Skin of body (tissue), 2 donors: ENCODE measurements around the gene CD4. TPM values are rescaled to one million over a fixed set of nuclear protein-coding genes. Genes with fewer than 3 reads are reported as not detected.

Source experiments
- DNase-seq: peaks from one replicate; lab custom pipeline; 2025; lab: John Stamatoyannopoulos, UW
- total RNA-seq: library from RNA; depleted of rRNA; stranded (reverse); fragments of >200 nt; gene quantifications from one replicate; pipeline ENCODE4 v1.2.3, GENCODE V29; 2014

Gene CD4
- total RNA-seq, 1 donor from 2014 or later = 9.7 TPM

DNA sequence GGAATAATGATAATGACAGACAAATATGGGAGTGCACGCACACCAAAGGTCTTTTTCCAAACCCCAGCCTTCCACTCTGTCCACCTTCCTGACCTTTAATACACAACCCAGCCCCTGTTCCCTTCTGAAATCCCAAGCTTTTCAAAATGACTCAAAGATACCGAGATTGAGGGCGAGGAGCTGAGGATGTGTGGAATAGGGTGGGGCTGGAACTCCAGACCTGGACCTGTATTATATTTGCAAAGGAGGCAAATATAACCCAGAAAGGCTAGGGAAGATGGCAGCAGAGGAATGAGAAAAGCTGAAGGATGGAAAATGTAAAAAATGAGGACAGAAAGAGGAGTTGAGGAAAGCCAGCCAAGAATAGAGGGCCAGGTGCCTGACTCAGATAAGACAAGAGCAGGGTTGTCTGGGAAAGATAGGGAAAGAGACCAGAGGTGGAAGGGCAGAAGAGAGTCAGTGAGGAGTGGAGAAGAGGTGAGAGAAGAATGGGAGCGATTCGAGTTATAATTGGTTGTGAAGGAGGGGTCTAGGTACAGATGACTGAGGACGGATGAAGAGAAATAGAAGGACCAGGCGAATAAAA lies 24.2 kb upstream of the CD4 start:
- no peak for DNase-seq

DNA sequence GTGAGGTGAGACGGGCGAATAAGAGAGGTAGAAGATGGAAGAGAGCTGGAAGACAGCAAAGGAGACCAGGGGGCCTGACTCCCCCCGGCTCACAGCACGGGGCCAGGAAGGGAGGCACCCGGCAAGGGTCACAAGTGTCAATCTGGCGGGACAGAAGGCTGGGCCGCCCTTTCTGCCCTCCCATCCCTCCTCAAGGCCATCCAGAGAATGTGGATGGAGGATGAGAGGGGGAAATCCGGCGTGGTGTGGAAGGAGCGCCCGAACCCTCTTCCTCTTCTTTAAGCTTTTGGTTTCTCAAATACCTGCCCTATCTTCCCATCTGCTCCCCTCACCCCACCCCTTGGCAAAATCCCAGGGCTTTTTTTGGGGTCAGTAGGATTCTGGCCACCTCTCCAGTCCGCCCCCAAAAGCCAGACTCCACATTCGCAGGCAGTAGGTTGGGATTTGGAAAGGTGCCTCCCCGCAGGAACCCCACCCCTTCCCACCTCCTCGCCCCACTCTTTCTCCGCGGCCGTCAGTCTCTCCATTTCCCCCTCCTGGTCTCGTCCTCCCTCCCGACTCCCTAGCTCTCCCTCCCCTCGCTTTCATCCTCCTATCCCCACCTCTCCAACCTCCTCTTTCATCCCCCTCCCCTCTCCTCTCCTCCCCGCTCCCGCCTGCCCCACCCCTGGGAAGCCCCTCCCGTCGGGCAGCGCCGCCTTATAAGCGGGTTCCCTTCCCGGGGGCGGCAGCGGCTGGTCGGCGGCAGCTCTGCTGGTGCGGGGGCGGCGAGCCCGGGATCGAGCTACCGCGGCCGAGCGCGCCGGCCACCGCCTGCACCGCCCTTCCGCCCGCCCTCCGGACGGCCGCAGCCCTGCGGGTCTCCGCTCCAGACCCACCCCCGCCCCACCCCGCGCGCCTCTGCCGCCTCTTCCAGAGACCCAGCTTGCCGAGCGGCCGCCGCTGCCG lies 23.4 kb upstream of the CD4 start, which contains the start of gene PTMS:
Gene PTMS (plus strand): TSS at position 730 of the 948 bp plus-strand sequence. CDS start 343 bp downstream, outside the sequence.
- DNase-seq = peak; percentile 86

DNA sequence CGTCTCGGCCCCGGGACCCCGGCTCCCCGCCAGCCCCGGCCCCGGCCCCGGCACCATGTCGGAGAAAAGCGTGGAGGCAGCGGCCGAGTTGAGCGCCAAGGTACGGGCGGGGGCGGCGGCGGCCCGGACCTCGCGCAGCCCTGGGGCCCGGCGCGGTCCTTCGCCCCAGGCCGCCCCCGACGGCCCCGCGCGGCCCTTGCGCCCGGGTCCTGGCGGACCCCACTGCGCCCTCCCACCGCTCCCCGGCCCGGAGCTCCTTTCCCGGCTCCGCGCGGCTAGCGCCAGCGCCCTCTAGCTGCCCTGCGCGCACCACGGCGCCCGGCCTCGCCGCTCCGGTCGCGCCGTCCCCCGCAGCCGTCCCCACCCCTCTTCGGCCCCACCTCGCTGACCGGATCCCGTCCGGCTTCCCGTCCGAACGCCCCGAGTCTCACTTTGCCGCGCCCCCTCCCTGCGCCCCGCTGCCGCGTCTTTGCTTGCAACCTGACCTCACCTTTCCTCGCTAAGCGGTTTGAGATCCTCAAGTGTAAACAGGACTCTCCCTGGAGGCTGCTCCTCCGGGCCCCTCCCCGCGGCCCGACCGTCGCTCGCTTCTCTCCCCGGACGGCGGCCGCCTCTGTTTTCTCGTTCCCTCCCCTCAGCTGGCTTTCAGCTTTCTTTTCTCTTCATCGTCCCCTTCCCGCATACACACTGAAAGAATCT lies 22.5 kb upstream of the CD4 start:
- peak; percentile 54 for DNase-seq

GRCh38 chr12:6767353-6768319 lies 21.7 kb upstream of the CD4 start:
- DNase-seq = no peak

DNA sequence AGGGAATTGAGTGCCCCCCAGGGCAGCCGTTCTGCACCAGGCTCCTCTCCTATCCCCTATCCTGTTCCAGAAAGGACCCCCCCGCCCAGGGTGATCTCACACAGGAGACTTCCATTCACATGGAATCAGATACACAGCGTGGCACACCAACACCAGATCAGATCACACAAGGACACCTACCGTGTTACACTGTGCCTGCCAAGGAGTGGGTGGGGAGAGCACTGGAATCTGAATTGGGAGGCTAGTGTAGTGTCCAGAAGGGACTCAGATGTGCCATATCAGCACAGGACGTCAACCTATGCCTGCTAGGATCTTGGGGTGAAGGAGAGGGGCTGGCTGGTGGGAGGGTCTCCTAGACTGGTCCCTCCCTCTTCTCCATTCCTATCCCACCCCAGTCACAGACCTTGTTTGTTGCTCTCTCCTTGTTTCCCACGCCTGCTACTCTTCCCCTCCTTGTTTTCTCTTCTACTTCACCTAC lies 20.9 kb upstream of the CD4 start:
- no peak for DNase-seq

GRCh38 chr12:6768990-6769389 lies 20.3 kb upstream of the CD4 start:
- no peak for DNase-seq

GRCh38 chr12:6769666-6770065 lies 19.7 kb upstream of the CD4 start:
- no peak for DNase-seq

- DNase-seq = no peak
Observed at GRCh38 chr12:6770094-6770493, 19.2 kb upstream of the CD4 start.

- no peak for DNase-seq
Observed at GRCh38 chr12:6770600-6770999, 18.7 kb upstream of the CD4 start.

GRCh38 chr12:6771091-6771495 lies 18.2 kb upstream of the CD4 start:
- DNase-seq = no peak

DNA sequence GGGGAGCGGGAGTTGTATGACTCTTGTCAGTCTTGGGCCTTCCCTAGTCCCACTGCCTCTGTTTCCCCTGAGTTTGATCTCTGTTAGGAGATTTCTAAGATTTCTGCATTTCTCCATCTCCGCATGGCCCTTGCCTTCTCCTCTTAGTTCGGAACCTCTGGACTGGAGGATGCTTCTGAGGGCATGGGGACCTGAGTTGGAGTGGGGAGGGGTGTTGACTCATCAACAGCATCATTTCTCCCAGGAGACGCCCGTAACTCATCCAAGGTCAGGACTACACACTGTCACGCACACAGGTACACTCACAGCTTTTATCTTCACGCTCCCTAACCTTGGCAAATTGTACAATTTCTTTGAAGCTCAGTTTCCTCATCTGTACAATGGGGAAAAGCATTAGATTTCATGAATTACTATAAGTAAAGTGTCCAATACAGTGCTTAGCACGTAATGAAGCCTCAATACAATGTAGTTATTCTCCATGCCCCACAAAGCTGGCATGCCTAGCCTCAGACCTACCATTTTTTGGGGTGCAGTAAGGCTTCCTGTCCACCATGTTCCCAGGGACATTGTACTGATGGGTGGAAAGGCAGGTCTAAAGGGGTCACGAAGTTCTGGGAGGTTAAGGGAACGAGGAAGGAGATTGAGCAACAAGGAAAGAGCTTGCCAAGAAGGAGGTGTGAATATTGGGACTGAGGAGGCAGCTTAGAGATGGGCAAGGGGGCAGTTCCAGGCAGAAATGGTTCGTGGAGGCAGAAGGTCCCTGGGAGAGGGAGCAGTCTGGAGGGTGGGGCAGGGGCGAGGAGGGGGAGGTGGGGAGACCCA lies 17.6 kb upstream of the CD4 start:
- DNase-seq = no peak

DNA sequence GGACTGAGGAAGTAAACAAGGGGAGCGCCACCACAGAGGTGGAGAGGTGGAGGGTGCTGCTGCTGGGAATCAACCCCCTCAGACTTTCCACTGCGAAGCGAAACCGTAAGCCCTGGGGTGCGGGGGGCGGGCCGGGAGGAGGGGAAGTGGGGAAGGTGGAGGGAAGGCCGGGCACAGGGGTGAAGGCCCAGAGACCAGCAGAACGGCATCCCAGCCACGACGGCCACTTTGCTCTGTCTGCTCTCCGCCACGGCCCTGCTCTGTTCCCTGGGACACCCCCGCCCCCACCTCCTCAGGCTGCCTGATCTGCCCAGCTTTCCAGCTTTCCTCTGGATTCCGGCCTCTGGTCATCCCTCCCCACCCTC lies 17.0 kb upstream of the CD4 start, which contains the start of gene LAG3:
Gene LAG3 (plus strand): TSS at position 190 of the 365 bp plus-strand sequence. CDS start 333 bp downstream, outside the sequence.
- no peak for DNase-seq

DNA sequence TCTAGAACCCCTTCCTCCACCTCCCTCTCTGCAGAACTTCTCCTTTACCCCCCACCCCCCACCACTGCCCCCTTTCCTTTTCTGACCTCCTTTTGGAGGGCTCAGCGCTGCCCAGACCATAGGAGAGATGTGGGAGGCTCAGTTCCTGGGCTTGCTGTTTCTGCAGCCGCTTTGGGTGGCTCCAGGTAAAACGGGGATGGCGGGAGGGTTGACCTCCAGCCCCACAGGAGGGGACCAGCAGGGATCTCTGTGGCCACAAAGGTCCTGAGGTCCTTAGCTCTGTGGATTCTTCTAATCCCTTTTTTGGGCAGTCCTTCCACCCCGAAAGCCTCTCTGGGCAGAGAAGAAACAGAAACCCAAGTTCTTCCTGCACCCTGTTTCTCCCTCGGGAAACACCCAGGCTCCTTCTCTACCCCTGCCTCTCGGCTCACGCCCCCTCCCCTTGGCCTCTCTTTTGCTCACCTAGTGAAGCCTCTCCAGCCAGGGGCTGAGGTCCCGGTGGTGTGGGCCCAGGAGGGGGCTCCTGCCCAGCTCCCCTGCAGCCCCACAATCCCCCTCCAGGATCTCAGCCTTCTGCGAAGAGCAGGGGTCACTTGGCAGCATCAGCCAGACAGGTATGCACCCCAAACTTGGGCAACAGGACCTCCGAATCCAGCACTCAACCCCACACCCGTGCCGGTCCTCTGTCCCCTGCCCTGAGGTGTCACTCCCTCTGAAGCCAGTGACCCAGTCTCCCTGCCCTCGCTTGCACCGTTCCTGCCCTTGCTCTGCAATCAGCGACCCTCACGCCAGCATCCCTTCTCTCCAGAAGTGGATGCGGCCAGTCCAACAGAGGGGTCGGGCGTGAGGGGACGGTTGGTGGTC lies 16.4 kb upstream of the CD4 start:
- DNase-seq = no peak

DNA sequence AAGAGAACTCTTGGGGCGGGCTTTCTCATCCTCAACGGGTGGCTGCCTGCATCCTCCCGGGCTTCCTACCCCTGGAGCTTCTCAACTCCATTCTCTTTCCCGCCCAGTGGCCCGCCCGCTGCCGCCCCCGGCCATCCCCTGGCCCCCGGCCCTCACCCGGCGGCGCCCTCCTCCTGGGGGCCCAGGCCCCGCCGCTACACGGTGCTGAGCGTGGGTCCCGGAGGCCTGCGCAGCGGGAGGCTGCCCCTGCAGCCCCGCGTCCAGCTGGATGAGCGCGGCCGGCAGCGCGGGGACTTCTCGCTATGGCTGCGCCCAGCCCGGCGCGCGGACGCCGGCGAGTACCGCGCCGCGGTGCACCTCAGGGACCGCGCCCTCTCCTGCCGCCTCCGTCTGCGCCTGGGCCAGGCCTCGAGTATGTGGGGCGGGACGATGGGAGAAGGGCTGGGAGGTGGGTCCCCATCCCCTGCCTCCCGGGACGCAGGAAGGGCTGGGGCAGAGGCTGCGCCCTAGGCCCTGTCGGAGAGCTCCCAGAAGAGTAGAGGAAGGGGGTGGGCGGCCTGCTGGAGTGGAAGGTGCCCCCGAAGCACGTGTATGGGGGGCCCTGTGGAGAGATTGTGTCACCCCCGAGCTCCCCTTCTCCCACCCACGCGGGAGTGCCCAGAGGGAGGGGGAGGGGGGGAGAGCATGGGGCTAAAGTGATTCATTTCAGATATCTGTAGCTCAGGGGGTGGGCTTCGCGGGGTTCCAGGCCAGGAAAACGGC lies 15.6 kb upstream of the CD4 start:
- no peak for DNase-seq

DNA sequence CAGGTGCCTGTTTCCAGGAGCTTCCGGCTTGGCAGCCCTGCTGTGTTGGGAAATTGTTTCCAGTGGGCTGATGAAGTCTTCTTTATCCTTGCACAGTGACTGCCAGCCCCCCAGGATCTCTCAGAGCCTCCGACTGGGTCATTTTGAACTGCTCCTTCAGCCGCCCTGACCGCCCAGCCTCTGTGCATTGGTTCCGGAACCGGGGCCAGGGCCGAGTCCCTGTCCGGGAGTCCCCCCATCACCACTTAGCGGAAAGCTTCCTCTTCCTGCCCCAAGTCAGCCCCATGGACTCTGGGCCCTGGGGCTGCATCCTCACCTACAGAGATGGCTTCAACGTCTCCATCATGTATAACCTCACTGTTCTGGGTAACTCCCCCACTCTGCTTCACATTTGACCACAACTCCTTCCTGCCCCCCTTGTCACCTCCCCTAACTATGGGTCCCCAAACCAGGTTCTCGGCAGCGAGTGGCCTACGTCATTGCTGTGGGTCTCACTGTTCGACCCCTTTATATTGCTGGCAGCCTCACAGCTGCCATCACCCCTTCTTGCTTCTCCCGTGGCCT lies 14.7 kb upstream of the CD4 start:
- DNase-seq = no peak

GRCh38 chr12:6775185-6776174 lies 13.8 kb upstream of the CD4 start:
- no peak for DNase-seq
